PC-3 (cell line): ENCODE results near the gene NEURL1B. TPM values are rescaled to one million over a fixed set of nuclear protein-coding genes. Genes with fewer than 3 reads are reported as not detected.

Experiments used
- ATAC-seq: fragments of 200-7000 bp; cut with Tn5 transposase; 2 replicates; pipeline ENCODE4 v1.9.1; 2020; ENCODE audit warnings: mild to moderate bottlenecking, moderate library complexity
- BruUV-seq: library from RNA; stranded (reverse); fragments of 400-500 nt; replicated peaks from 2 replicates; lab custom pipeline; 2021; lab: Mats Ljungman, UMichigan
- CTCF ChIA-PET: fragments of 300-600 bp; sonication (Branson Sonifier 250); formaldehyde crosslinking; loops from one replicate; lab custom pipeline; 2022; ENCODE audit warnings: antibody characterized with exemption; lab: Charles Lee
- POLR2A ChIA-PET: fragments of 300-600 bp; sonication (Branson Sonifier 250); formaldehyde crosslinking; loops from one replicate; lab custom pipeline; 2022; ENCODE audit warnings: antibody characterized with exemption; ENCODE audit not compliant: unreplicated experiment; lab: Charles Lee
- DNase-seq: peaks from one replicate; pipeline ENCODE4 v3.0.0-alpha.2; 2015
- H2AFZ ChIP-seq: fragments of 300-600 bp; sonication (generic); 2 replicates; pipeline ENCODE4 v1.6.0; 2016; ENCODE audit warnings: antibody characterized with exemption, low read length
- H3F3A ChIP-seq: fragments of 300-600 bp; sonication (generic); one replicate; pipeline ENCODE4 v1.6.0; 2017; ENCODE audit warnings: antibody characterized with exemption, low read length, control low read depth, mild to moderate bottlenecking; ENCODE audit not compliant: unreplicated experiment
- H3K27ac ChIP-seq: fragments of 300-600 bp; sonication (generic); 2 replicates; pipeline ENCODE4 v1.5.1; 2016; ENCODE audit warnings: mild to moderate bottlenecking, low read length
- H3K27me3 ChIP-seq: fragments of 300-600 bp; sonication (generic); 2 replicates; pipeline ENCODE4 v1.6.1; 2016; ENCODE audit warnings: low read length, mixed read lengths
- H3K36me3 ChIP-seq: fragments of 300-600 bp; sonication (generic); 2 replicates; pipeline ENCODE4 v1.6.1; 2016; ENCODE audit warnings: low read depth, mixed run types, low read length, mixed read lengths
- H3K4me1 ChIP-seq: fragments of 300-600 bp; sonication (generic); 2 replicates; pipeline ENCODE4 v1.5.1; 2016; ENCODE audit warnings: low read length; ENCODE audit not compliant: insufficient read depth
- H3K4me2 ChIP-seq: fragments of 300-600 bp; sonication (generic); 2 replicates; pipeline ENCODE4 v1.6.0; 2016; ENCODE audit warnings: low read length
- H3K4me3 ChIP-seq: fragments of 300-600 bp; sonication (generic); 2 replicates; pipeline ENCODE4 v1.5.1; 2016; ENCODE audit warnings: mild to moderate bottlenecking, low read length, mixed read lengths
- H3K79me2 ChIP-seq: fragments of 300-600 bp; sonication (generic); 2 replicates; pipeline ENCODE4 v1.6.1; 2017; ENCODE audit warnings: low read length, mixed read lengths
- H3K9ac ChIP-seq: fragments of 300-600 bp; sonication (generic); 2 replicates; pipeline ENCODE4 v1.6.0; 2016; ENCODE audit warnings: mild to moderate bottlenecking, low read length
- H3K9me2 ChIP-seq: fragments of 300-600 bp; sonication (generic); replicated peaks from 2 replicates; pipeline ENCODE4 v1.6.1; 2016; ENCODE audit warnings: mixed run types, low read length, mixed read lengths
- H3K9me3 ChIP-seq: fragments of 300-600 bp; sonication (generic); 2 replicates; pipeline ENCODE4 v1.6.1; 2016; ENCODE audit warnings: low read length, mixed read lengths
- H4K20me1 ChIP-seq: fragments of 300-600 bp; sonication (generic); 2 replicates; pipeline ENCODE4 v1.6.1; 2016; ENCODE audit warnings: low read length, mixed read lengths
- EZH2 ChIP-seq: fragments of 300-600 bp; sonication (generic); IDR thresholded peaks from one replicate; pipeline ENCODE4 v1.6.1; 2017; ENCODE audit warnings: antibody characterized with exemption, mild to moderate bottlenecking, low read length; ENCODE audit not compliant: unreplicated experiment
- EZH2phosphoT487 ChIP-seq: fragments of 300-600 bp; sonication (generic); IDR thresholded peaks from 2 replicates; pipeline ENCODE4 v1.6.1; 2018; ENCODE audit warnings: mild to moderate bottlenecking, antibody characterized with exemption, low read length, borderline replicate concordance
- intact Hi-C: fragments of 100-400 bp; cut with micrococcal nuclease; formaldehyde crosslinking; loops from 2 replicates; pipeline ENCODE4 v1.9.0; 2023
- total RNA-seq: library from RNA; depleted of rRNA; stranded (reverse); fragments of >200 nt; gene quantifications from 2 replicates; pipeline ENCODE4 v1.2.3, GENCODE V29; 2014
- TF ChIP-seq, protein P1 (sequence below): fragments of 300-600 bp; sonication (generic); conservative IDR thresholded peaks from 2 replicates; pipeline ENCODE4 v1.5.1; 2017; ENCODE audit warnings: antibody characterized with exemption, low read depth, mild to moderate bottlenecking, low read length

NEURL1B gene
- total RNA-seq, 1 experiment from 2014 or later, result 0.95 TPM

DNA sequence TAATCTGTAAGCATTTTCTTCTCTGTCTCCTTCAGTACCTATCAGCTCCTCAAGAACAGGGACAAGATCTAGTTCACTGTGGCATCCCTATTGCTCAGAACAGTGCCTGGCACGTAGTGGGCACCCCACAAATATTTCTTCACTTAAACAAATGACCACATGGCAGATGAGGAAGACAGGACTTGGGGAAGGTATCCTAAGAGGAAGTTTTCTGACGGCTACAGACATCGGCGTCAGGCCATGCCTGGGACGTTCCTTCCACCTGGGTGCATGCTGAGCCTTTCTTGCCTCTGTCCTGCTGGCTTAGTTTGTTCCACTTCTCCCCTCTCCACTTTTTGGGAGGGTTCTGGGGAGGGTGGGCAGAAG lies 60.2 kb downstream of the NEURL1B start:
- BruUV-seq, result no TSS peak

DNA sequence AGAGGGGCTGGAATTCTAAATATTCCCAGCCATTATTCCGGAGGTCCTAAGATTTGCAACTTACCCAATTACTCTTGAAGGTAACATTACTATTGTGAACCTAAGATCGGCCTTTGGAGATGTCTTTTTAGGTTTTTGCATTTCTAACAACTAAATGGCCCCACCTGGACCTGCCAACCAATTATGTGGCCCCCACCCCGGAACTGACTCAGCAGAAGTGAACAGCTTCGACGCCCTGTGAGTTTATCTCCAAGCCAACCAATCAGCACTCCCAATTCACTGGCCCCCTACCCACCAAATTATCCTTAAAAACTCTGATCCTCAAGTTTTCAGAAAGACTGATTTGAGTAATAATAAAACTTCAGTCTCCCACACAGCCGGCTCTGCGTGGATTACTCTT lies 62.9 kb downstream of the NEURL1B start:
- Histone ChIP-seq H3K4me1 (peaks cover 9% of the 10 kb centered on the region; the same call in 1 of the 2 replicates), H2AFZ (no peak overlapping the region), H3K79me2 (no peaks in the 10 kb centered on the region), H3K9me3 (no peaks in the 10 kb centered on the region), H3F3A (no peaks in the 10 kb centered on the region), H3K27ac (no peak overlapping the region), H3K27me3 (peaks cover 15% of the 10 kb centered on the region), H3K36me3 (no peaks in the 10 kb centered on the region), H3K9me2 (no peaks in the 10 kb centered on the region), H3K4me3 (no peak overlapping the region), H3K9ac (no peak overlapping the region), H3K4me2 (no peak overlapping the region), H4K20me1 (no peaks in the 10 kb centered on the region)
- ChIA-PET POLR2A (no interaction called here), CTCF (no interaction called here)
- intact Hi-C loops, result loop anchor here (10.0 kb wide), 2 partner anchors 441 to 1611 kb away; partner anchors contain the start of gene BNIP1
- no TSS peak for BruUV-seq
- DNase-seq (no peak), ATAC-seq (no peak)
- no peak for TF ChIP-seq EZH2phosphoT487
- TF ChIP-seq, protein P1, sequence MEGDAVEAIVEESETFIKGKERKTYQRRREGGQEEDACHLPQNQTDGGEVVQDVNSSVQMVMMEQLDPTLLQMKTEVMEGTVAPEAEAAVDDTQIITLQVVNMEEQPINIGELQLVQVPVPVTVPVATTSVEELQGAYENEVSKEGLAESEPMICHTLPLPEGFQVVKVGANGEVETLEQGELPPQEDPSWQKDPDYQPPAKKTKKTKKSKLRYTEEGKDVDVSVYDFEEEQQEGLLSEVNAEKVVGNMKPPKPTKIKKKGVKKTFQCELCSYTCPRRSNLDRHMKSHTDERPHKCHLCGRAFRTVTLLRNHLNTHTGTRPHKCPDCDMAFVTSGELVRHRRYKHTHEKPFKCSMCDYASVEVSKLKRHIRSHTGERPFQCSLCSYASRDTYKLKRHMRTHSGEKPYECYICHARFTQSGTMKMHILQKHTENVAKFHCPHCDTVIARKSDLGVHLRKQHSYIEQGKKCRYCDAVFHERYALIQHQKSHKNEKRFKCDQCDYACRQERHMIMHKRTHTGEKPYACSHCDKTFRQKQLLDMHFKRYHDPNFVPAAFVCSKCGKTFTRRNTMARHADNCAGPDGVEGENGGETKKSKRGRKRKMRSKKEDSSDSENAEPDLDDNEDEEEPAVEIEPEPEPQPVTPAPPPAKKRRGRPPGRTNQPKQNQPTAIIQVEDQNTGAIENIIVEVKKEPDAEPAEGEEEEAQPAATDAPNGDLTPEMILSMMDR, result no peak
- TF ChIP-seq EZH2, result no peak

More for the DNA sequence above, 60.2 kb downstream of the NEURL1B start:
- no peaks in the 10 kb centered on the region for H3F3A ChIP-seq
- no peak for ATAC-seq
- no peaks in the 10 kb centered on the region for H3K9me3 ChIP-seq
- H3K9ac ChIP-seq, result no peak overlapping the region
- no peaks in the 10 kb centered on the region for H3K36me3 ChIP-seq
- H3K27ac ChIP-seq, result no peak overlapping the region
- 0 out of 2 replicates have a peak, but pooled peaks cover 5% of the 10 kb centered on the region for H3K4me1 ChIP-seq
- 0 out of 2 replicates have a peak overlapping the region, but pooled peaks have one; percentile 15 for H2AFZ ChIP-seq
- no peaks in the 10 kb centered on the region for H4K20me1 ChIP-seq
- no peaks in the 10 kb centered on the region for H3K9me2 ChIP-seq
- H3K79me2 ChIP-seq, result no peaks in the 10 kb centered on the region
- no peak for DNase-seq
- H3K4me3 ChIP-seq, result no peak overlapping the region
- peaks cover 15% of the 10 kb centered on the region for H3K27me3 ChIP-seq
- CTCF ChIA-PET, result no interaction called here
- POLR2A ChIA-PET, result interaction anchor here (0.6 kb wide), 1 partner anchor 573 kb away, joined by 4 read pairs; no protein-coding TSS in a partner anchor
- peak overlapping the region; percentile 7; the same call in 1 of the 2 replicates for H3K4me2 ChIP-seq
- intact Hi-C loops, result loop anchor here (10.0 kb wide), 2 partner anchors 444 to 1614 kb away; partner anchors contain the start of gene BNIP1
- TF ChIP-seq EZH2phosphoT487 (no peak), EZH2 (no peak)
- TF ChIP-seq, protein P1, result no peak

DNA sequence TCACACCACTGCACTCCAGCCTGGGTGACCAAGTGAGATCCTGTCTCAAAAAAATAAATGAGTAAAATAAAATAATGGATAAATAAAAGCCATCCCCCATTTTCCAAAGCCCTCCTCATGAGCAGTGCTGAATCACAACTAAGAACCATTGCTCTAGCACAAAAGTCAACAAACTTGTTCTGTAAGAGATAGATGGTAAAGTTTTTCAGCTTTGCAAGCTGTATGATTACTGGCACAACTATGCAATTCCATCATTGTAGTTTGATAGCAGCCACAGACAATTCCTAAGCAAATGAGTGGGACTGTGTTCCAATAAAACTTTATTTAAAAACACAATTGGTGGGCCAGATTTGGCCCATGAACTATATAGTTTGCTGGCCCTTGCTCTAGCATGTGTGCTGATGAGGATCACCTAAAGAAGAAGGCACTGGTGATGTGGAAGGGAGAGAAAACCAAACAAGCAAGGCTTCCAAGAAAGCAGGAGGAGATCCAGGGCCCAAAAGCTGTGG lies 64.6 kb downstream of the NEURL1B start:
- H3K4me2 ChIP-seq, result no peak overlapping the region
- ChIA-PET POLR2A (no interaction called here), CTCF (interaction anchor here (0.8 kb wide), 1 partner anchor 597 kb away, joined by 3 read pairs; no protein-coding TSS in a partner anchor)
- H3F3A ChIP-seq, result no peaks in the 10 kb centered on the region
- TF ChIP-seq EZH2 (no peak), EZH2phosphoT487 (no peak)
- TF ChIP-seq, protein P1, result no peak
- H3K79me2 ChIP-seq, result no peaks in the 10 kb centered on the region
- H3K27me3 ChIP-seq, result peaks cover 10% of the 10 kb centered on the region
- H3K9me2 ChIP-seq, result no peaks in the 10 kb centered on the region
- intact Hi-C loops, result loop anchor here (2.0 to 10.0 kb wide), 5 partner anchors 253 to 1609 kb away; partner anchors contain the start of genes BNIP1, BOD1 and RPL26L1
- DNase-seq, result peak; percentile 48
- no peaks in the 10 kb centered on the region for H3K9me3 ChIP-seq
- H4K20me1 ChIP-seq, result no peaks in the 10 kb centered on the region
- H3K27ac ChIP-seq, result no peak overlapping the region
- H3K36me3 ChIP-seq, result no peaks in the 10 kb centered on the region
- H3K9ac ChIP-seq, result no peak overlapping the region
- peaks cover 9% of the 10 kb centered on the region; the same call in 1 of the 2 replicates for H3K4me1 ChIP-seq
- no peak for ATAC-seq
- no peak overlapping the region for H3K4me3 ChIP-seq
- no peak overlapping the region for H2AFZ ChIP-seq
- no TSS peak for BruUV-seq
